GM13977 (cell line): ENCODE results near the gene DGKE.

Experiments
- DNase-seq: peaks from one replicate; pipeline ENCODE4 v3.0.0; 2012; ENCODE audit warnings: low spot score
- in situ Hi-C: fragments of 300-500 bp; cut with MboI; formaldehyde crosslinking; loops from one replicate; pipeline ENCODE4 v1.12.0; 2022; ENCODE audit warnings: low sequenced_read_pairs, low pct_unique_long_range_greater_than_20kb, mixed read lengths, inconsistent platforms; ENCODE audit not compliant: unreplicated experiment
- TF ChIP-seq, protein P1 (sequence below): IDR thresholded peaks from 2 replicates; pipeline ENCODE4 v1.5.1; 2012; ENCODE audit warnings: mild to moderate bottlenecking, control low read depth; ENCODE audit not compliant: insufficient read depth; ENCODE audit errors: extremely low read depth, missing control alignments

Gene DGKE

DNA sequence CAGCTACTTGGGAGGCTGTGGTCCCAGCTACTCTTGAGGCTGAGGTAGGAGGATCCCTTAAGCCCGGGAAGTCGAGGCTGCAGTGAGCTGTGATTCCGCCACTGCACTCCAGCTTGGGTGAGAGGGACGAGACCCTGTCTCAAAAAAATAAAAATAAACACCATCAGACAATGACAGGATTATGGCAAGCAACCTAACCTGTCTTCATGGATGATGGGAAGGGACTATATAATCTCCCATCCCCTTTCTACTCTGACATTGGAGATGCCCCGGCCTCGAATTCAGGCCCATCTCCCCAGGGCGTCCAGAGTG lies 79.0 kb downstream of the DGKE start:
- in situ Hi-C loops = no loop called here
- TF ChIP-seq, protein P1, sequence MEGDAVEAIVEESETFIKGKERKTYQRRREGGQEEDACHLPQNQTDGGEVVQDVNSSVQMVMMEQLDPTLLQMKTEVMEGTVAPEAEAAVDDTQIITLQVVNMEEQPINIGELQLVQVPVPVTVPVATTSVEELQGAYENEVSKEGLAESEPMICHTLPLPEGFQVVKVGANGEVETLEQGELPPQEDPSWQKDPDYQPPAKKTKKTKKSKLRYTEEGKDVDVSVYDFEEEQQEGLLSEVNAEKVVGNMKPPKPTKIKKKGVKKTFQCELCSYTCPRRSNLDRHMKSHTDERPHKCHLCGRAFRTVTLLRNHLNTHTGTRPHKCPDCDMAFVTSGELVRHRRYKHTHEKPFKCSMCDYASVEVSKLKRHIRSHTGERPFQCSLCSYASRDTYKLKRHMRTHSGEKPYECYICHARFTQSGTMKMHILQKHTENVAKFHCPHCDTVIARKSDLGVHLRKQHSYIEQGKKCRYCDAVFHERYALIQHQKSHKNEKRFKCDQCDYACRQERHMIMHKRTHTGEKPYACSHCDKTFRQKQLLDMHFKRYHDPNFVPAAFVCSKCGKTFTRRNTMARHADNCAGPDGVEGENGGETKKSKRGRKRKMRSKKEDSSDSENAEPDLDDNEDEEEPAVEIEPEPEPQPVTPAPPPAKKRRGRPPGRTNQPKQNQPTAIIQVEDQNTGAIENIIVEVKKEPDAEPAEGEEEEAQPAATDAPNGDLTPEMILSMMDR = no peak
- no peak for DNase-seq

DNA sequence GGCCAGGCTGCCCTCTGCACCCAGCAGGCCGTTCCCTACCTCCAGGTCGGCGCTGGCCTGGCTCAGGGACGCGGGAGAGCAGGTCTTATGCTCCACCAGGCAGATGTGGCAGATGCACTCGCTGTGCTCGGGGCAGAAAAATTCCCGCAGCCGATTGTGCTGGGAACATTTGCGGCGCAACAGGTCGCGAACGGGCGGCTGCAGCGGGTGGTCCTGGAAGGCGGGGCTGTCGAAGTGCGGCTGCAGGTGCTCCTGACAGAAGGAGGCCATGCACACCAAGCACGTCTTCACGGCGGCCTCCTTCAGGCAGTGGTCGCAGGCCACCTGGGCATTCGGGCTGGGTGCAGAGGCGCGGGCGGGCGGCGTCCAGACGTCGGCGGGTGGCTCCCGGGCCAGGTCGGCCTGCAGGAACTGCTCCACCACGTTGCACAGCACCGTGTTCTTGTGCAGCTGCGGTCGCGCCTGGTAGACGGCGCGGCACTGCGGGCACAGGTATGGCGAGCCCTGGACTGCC lies 79.5 kb downstream of the DGKE start:
- TF ChIP-seq, protein P1 = no peak
- DNase-seq = no peak
- in situ Hi-C loops = no loop called here

DNA sequence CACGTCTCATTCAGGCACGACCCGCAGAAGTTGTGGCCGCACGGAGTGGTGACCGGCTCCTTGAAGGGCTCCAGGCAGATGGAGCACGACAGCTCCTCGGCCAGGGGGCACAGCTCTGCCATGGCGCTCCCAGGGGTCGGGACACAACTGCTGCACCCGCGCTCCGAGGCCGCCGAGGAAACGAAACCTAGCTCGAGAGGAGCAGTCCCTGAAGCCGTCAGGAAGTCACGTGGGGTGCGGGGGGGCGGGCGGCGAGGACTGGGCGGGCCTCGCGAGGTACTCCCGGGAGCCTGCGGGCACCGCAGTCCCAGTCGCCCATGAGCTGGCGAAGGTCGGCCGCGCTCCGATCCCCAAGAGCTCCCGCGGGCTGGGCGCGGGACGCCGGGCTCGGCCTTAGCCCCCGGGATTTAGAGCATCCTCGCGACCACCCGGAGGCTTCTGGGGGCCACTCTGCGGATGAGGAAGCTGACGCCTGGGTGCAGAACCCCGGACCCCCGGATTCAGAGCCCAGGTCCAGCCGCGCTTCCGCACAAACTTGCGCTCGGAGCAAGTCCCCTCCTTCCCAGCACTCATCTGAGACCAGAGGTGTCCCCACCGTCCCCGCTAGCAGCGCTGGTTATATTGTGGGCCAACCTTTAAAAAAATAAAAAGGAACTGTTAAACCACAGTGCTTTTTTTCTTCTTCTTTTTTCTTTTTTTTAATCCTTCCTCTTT lies 80.1 kb downstream of the DGKE start, which contains the start of gene TRIM25:
Gene TRIM25, minus strand, starts transcription at position 183 of the 714 bp plus-strand sequence. Its CDS starts 61 bp downstream, at position 122.
- DNase-seq = peak; percentile 96
- TF ChIP-seq, protein P1 = no peak
- in situ Hi-C loops = no loop called here

DNA sequence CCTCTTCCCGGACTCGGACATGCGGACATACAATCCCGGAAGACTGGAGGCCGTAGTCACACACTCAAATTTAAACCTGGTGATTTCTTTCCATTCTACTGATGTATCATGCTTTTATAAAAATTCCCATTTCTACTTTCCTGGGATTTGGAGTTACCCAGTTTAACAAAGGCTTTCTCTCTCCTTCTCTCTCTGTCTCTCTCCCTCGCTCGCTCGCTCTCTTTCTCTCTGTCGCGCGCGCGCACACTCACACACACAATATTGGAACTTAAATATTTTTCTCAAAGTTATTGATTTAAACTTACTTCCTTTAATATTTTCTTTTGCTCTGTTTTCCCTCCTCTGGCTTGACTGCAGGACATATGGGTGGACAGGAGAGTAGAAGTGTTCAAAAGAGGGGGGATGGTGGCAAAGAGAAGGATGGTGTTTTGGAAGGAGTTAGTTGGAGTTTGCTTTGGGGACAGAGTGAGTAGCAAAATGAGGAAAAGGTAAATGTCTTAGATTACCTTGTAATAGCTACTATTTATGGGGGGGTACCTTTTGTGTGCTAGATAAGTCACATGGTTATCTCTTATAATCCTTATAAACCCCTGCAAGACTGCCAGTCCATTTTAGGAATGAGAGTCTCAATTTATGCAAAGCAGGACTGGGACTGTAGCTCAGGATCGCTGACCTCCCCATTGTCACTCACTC lies 80.8 kb downstream of the DGKE start:
- in situ Hi-C loops = no loop called here
- TF ChIP-seq, protein P1 = no peak
- no peak for DNase-seq

DNA sequence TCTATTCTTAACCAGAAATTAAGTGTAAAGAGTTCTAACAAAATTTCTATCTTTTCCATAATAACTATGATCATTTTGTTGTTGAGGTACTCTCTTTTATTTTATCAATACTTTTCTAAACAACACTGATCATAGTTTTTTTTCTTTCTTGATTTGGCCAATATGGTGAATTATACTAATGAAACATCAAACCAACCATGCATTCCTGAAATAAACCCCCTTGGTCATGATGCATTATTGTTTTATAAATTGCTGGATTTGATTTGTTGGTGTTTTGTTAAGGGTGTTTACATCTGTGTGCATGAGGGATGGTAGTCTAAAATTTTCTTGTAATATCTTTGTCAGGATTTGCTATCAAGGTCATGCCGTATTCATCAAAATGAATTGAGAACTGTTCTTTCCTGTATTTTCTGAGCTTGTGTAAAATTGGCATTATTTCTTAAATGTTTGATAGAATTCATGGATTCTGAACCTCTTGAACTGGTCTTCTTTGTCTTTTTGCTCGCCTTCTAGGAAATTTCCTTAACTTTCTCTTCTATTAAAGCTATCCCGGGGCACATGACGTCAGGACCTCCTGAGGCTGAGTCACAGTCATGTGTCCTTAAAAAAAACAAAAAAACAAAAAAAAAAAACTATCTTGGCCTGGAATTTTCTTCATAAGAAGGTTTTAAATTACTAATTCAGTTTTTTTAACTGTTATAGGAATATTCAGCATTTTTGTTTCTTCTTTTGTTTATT lies 83.8 kb downstream of the DGKE start:
- in situ Hi-C loops = no loop called here
- TF ChIP-seq, protein P1 = no peak
- DNase-seq = no peak

DNA sequence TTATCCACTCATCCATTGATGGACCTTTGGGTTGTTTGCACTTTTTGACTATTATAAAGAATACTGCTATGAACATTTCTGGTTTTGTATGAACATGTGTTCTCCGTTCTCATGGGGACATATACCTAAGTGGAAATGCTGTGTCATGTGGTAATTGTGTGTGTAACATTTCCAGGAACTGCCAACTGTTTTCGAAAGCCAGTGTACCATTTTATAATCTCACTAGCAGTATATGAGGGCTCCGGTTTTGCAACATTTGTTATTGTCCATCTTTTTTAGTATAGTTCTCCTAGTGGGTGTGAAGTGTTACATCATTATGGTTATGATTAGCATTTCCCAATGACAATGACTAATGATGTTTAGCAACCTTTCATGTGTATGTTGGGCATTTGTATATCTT lies 85.0 kb downstream of the DGKE start:
- no peak for DNase-seq
- in situ Hi-C loops = no loop called here
- TF ChIP-seq, protein P1 = no peak
